GM06990 (cell line): ENCODE results near the gene PSMF1.

Experiments
- DNase-seq: peaks from one replicate; pipeline ENCODE4 v3.0.0-alpha.2; 2011; ENCODE audit not compliant: insufficient read length; ENCODE audit errors: extremely low read depth
- H3K27me3 ChIP-seq: replicated peaks from 2 replicates; pipeline ENCODE4 v1.6.0; 2011; ENCODE audit warnings: low read length; ENCODE audit not compliant: control insufficient read depth, insufficient read depth
- H3K36me3 ChIP-seq: 2 replicates; pipeline ENCODE4 v1.5.1; 2011; ENCODE audit warnings: low read length; ENCODE audit not compliant: control insufficient read depth, insufficient read depth
- H3K4me3 ChIP-seq: replicated peaks from 2 replicates; pipeline ENCODE4 v1.5.1; 2011; ENCODE audit warnings: low read depth, mild to moderate bottlenecking, control low read depth, low read length
- TF ChIP-seq, protein P1 (sequence below): IDR thresholded peaks from 2 replicates; pipeline ENCODE4 v1.5.1; 2011; ENCODE audit warnings: low read length, control low read depth, mild to moderate bottlenecking, inconsistent platforms; ENCODE audit not compliant: insufficient read depth, poor library complexity, severe bottlenecking

The PSMF1 gene

DNA sequence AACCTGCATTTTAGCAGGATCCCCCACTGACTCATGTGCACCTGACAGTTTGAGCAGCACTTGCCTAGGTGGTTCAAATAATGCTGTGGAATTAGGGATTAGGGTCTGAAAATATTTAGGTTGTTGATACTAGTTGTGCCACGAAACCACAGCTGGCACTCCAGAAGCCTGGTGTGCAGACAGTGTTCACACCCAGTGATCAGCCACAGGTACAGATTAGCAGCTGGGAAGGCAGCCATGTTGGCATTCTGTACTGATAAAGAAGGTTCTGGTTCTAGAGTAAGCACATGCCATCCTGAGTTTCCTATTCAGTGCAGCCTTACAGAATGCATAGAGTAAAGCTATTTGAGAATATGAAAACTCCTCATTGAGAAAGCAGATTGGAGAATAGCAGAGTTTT, 36.3 kb downstream of the PSMF1 start:
- no peaks in the 10 kb centered on the region for H3K27me3 ChIP-seq
- TF ChIP-seq, protein P1, sequence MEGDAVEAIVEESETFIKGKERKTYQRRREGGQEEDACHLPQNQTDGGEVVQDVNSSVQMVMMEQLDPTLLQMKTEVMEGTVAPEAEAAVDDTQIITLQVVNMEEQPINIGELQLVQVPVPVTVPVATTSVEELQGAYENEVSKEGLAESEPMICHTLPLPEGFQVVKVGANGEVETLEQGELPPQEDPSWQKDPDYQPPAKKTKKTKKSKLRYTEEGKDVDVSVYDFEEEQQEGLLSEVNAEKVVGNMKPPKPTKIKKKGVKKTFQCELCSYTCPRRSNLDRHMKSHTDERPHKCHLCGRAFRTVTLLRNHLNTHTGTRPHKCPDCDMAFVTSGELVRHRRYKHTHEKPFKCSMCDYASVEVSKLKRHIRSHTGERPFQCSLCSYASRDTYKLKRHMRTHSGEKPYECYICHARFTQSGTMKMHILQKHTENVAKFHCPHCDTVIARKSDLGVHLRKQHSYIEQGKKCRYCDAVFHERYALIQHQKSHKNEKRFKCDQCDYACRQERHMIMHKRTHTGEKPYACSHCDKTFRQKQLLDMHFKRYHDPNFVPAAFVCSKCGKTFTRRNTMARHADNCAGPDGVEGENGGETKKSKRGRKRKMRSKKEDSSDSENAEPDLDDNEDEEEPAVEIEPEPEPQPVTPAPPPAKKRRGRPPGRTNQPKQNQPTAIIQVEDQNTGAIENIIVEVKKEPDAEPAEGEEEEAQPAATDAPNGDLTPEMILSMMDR, result no peak
- H3K4me3 ChIP-seq, result no peak overlapping the region
- DNase-seq, result no peak
- peaks cover 3% of the 10 kb centered on the region for H3K36me3 ChIP-seq

DNA sequence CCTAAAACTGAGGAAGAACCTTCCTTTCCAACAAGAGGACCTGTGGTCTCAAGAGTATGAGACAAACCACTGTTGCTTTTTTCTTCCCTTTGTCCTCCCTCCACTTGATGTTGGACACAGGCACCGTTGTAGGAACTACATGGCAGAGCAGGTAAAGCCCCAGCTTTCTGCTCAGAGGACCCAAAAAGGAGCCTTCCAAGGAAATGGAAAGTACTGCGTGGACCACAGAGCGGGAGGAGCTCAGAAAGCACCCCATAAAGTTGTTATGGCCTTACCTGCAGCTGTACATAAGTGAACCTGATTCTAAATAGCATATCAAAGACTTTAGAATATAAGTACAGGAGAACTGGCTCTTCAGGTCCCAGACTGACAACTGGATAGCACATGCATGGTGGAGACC, 36.9 kb downstream of the PSMF1 start:
- peaks cover 2% of the 10 kb centered on the region for H3K36me3 ChIP-seq
- DNase-seq, result no peak
- TF ChIP-seq, protein P1, result no peak
- no peaks in the 10 kb centered on the region for H3K27me3 ChIP-seq
- H3K4me3 ChIP-seq, result no peak overlapping the region

DNA sequence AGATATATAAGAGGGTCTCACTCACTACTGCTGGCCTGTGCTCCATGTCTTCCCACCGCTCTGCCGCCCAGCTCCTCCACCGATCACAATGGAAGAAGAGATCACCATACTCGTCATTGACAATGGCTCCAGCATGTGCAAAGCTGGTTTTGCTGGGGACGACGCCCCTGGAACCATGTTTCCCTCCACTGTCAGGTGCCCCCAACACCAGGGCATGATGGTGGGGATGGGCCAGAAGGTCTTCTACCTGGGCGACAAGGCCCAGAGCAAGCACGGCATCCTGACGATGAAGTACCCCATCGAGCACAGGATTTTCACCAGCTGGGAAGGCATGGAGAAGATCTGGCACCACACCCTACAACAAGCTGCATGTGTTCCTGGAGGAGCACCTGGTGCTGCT, 42.1 kb downstream of the PSMF1 start:
- no peaks in the 10 kb centered on the region for H3K27me3 ChIP-seq
- H3K4me3 ChIP-seq, result no peak overlapping the region
- no peak for DNase-seq
- peaks cover 24% of the 10 kb centered on the region for H3K36me3 ChIP-seq
- TF ChIP-seq, protein P1, result no peak

DNA sequence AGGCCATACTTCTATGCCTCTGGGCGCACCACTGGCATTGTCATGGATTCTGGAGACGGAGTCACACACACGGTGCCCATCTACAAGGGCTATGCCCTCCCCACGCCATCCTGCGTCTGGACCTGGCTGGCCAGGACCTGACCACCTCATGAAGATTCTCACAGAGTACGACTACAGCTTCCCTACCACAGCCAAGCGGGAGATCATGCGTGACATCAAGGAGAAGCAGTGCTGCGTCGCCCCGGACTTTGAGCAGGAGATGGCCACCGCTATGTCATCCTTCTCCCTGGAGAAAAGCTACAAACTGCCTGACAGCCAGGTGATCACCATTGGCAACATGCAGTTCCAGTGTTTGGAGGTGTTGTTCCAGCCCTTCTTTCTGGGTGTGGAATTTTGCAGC, 42.6 kb downstream of the PSMF1 start:
- TF ChIP-seq, protein P1, result no peak
- no peak for DNase-seq
- H3K36me3 ChIP-seq, result peaks cover 29% of the 10 kb centered on the region
- H3K27me3 ChIP-seq, result no peaks in the 10 kb centered on the region
- H3K4me3 ChIP-seq, result no peak overlapping the region

DNA sequence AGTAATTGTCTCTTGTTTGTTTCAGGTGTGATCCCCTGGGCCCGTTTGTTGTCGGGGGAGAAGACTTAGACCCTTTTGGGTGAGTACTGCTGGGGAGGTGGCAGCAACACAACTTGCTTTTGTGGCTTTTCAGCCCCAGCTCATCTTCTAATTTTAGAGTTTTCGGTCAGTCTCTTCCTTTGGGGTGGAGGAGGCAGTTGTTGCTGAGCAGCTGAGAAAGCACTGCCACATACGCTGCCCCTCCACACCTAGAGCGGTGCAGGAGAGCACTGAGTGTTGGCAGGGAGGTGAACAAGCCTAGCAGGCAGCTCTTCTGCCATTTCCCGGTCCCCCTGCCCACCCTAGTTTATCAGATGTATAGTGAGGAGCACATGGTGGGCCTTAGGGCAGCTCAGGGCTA, 44.7 kb downstream of the PSMF1 start:
- DNase-seq, result no peak
- TF ChIP-seq, protein P1, result no peak
- Histone ChIP-seq H3K27me3 (no peaks in the 10 kb centered on the region), H3K4me3 (no peak overlapping the region; the same call in 1 of the 2 replicates), H3K36me3 (peaks cover 34% of the 10 kb centered on the region)

DNA sequence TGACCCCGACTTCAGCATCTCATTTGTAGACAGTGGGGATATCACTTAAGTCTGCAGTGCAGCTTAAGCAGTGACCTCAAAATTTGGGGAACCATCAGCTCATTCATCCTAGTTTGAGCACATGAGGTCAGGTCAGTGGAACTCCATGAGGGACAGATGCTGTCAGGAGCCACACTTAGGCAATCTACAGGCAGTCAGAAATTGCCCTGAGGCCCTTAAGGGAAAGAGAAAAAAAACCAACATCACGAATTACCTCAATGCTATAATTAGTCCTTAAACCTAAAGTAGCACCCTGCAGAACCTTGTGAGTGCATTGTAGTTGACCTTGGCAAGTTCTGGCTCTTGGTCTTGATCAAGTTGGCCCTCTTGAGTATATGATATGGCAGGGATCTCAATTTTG, 45.3 kb downstream of the PSMF1 start:
- DNase-seq, result no peak
- H3K4me3 ChIP-seq, result no peak overlapping the region
- TF ChIP-seq, protein P1, result no peak
- no peaks in the 10 kb centered on the region for H3K27me3 ChIP-seq
- peaks cover 36% of the 10 kb centered on the region for H3K36me3 ChIP-seq
